H9 (cell line): ENCODE data around the gene AMMECR1. TPM values are rescaled to one million over a fixed set of nuclear protein-coding genes. Genes with fewer than 3 reads are reported as not detected.

Experiments used
- DNase-seq: peaks from one replicate; pipeline ENCODE4 v3.0.0-alpha.2; 2017
- H2AFZ ChIP-seq: one replicate; pipeline ENCODE4 v1.6.1; 2013; ENCODE audit warnings: mild to moderate bottlenecking, low read length, control low read depth, moderate library complexity
- H2AK5ac ChIP-seq: 2 replicates; pipeline ENCODE4 v1.6.1; 2013; ENCODE audit warnings: low read length, control low read depth, mixed read lengths; ENCODE audit not compliant: insufficient read length
- H2BK120ac ChIP-seq: one replicate; pipeline ENCODE4 v1.6.1; 2013; ENCODE audit warnings: low read depth, mild to moderate bottlenecking, low read length, control low read depth, inconsistent platforms; ENCODE audit not compliant: poor library complexity, severe bottlenecking
- H2BK12ac ChIP-seq: 2 replicates; pipeline ENCODE4 v1.6.1; 2013; ENCODE audit warnings: low read length, control low read depth, mixed read lengths, low read depth; ENCODE audit not compliant: insufficient read length
- H2BK15ac ChIP-seq: 2 replicates; pipeline ENCODE4 v1.6.1; 2013; ENCODE audit warnings: low read depth, low read length, control low read depth
- H2BK20ac ChIP-seq: one replicate; pipeline ENCODE4 v1.6.1; 2013; ENCODE audit warnings: low read depth, mild to moderate bottlenecking, low read length, control low read depth, inconsistent platforms; ENCODE audit not compliant: poor library complexity, severe bottlenecking
- H2BK5ac ChIP-seq: 2 replicates; pipeline ENCODE4 v1.6.1; 2013; ENCODE audit warnings: low read length, control low read depth, mixed read lengths; ENCODE audit not compliant: insufficient read length
- H3K14ac ChIP-seq: 2 replicates; pipeline ENCODE4 v1.6.1; 2013; ENCODE audit warnings: low read length, control low read depth; ENCODE audit not compliant: insufficient read depth
- H3K18ac ChIP-seq: 2 replicates; pipeline ENCODE4 v1.6.1; 2013; ENCODE audit warnings: low read depth, mild to moderate bottlenecking, mixed read lengths, low read length, control low read depth; ENCODE audit not compliant: insufficient read length
- H3K23ac ChIP-seq: 2 replicates; pipeline ENCODE4 v1.6.1; 2013; ENCODE audit warnings: low read length, control low read depth, mixed read lengths, low read depth; ENCODE audit not compliant: insufficient read length
- H3K23me2 ChIP-seq: 2 replicates; pipeline ENCODE4 v1.6.1; 2013; ENCODE audit warnings: low read depth, mild to moderate bottlenecking, mixed read lengths, low read length, control low read depth; ENCODE audit not compliant: insufficient read length, poor library complexity, severe bottlenecking
- H3K27ac ChIP-seq: 2 replicates; pipeline ENCODE4 v1.5.1; 2013; ENCODE audit warnings: low read length, control low read depth, mixed read lengths, low read depth; ENCODE audit not compliant: insufficient read length
- H3K27me3 ChIP-seq: 2 replicates; pipeline ENCODE4 v1.6.1; 2013; ENCODE audit warnings: low read length, control low read depth, inconsistent platforms; ENCODE audit not compliant: insufficient read depth
- H3K4ac ChIP-seq: 2 replicates; pipeline ENCODE4 v1.6.1; 2013; ENCODE audit warnings: low read depth, mild to moderate bottlenecking, control low read depth, inconsistent platforms, low read length, moderate library complexity
- H3K4me1 ChIP-seq: 2 replicates; pipeline ENCODE4 v1.6.1; 2013; ENCODE audit warnings: low read length, control low read depth, inconsistent platforms; ENCODE audit not compliant: insufficient read depth
- H3K4me2 ChIP-seq: 2 replicates; pipeline ENCODE4 v1.6.1; 2013; ENCODE audit warnings: low read length, control low read depth, mixed read lengths; ENCODE audit not compliant: insufficient read length, insufficient read depth
- H3K56ac ChIP-seq: 2 replicates; pipeline ENCODE4 v1.6.1; 2013; ENCODE audit warnings: low read depth, mild to moderate bottlenecking, mixed read lengths, low read length, control low read depth; ENCODE audit not compliant: insufficient read length
- H3K79me1 ChIP-seq: 2 replicates; pipeline ENCODE4 v1.6.1; 2013; ENCODE audit warnings: low read depth, mild to moderate bottlenecking, moderate library complexity, low read length, control low read depth, inconsistent platforms; ENCODE audit not compliant: insufficient read depth, poor library complexity, severe bottlenecking
- H3K79me2 ChIP-seq: 2 replicates; pipeline ENCODE4 v1.6.1; 2013; ENCODE audit warnings: low read length, control low read depth, inconsistent platforms; ENCODE audit not compliant: insufficient read depth
- H3K9ac ChIP-seq: 2 replicates; pipeline ENCODE4 v1.6.1; 2013; ENCODE audit warnings: low read length, control low read depth, mixed read lengths; ENCODE audit not compliant: insufficient read length; ENCODE audit errors: extremely low read depth
- H3K9me3 ChIP-seq: one replicate; pipeline ENCODE4 v1.6.1; 2013; ENCODE audit warnings: low read depth, low read length, inconsistent platforms; ENCODE audit not compliant: control insufficient read depth
- H3T11ph ChIP-seq: one replicate; pipeline ENCODE4 v1.6.1; 2013; ENCODE audit warnings: mild to moderate bottlenecking, low read length, control low read depth, inconsistent platforms
- H4K20me1 ChIP-seq: one replicate; pipeline ENCODE4 v1.6.1; 2013; ENCODE audit not compliant: control insufficient read depth, insufficient read length, insufficient read depth
- H4K5ac ChIP-seq: 2 replicates; pipeline ENCODE4 v1.6.1; 2013; ENCODE audit warnings: low read depth, mild to moderate bottlenecking, mixed read lengths, low read length, control low read depth; ENCODE audit not compliant: insufficient read length
- H4K8ac ChIP-seq: replicated peaks from 2 replicates; pipeline ENCODE4 v1.6.1; 2013; ENCODE audit warnings: low read length, control low read depth, mixed read lengths, low read depth; ENCODE audit not compliant: insufficient read length
- H4K91ac ChIP-seq: 2 replicates; pipeline ENCODE4 v1.6.1; 2013; ENCODE audit warnings: low read depth, mild to moderate bottlenecking, moderate library complexity, mixed read lengths, low read length, control low read depth; ENCODE audit not compliant: insufficient read length
- H3K27ac Mint-ChIP-seq, 3 experiments: 2 replicates in 2 of 3; 3 replicates in 1 of 3; pipeline ENCODE4 v1.8.0; 2020 to 2021; ENCODE audit warnings: mixed read lengths in 3 of 3, mild to moderate bottlenecking in 1 of 3, moderate library complexity in 1 of 3
- H3K27me3 Mint-ChIP-seq: 2 replicates; pipeline ENCODE4 v1.8.0; 2021; ENCODE audit warnings: low read depth, mild to moderate bottlenecking, moderate library complexity, mixed read lengths
- H3K36me3 Mint-ChIP-seq, 3 experiments: 2 replicates in 2 of 3; 3 replicates in 1 of 3; pipeline ENCODE4 v1.8.0; 2020 to 2021; ENCODE audit warnings: low read depth in 3 of 3, mixed read lengths in 3 of 3; ENCODE audit not compliant: insufficient read depth in 1 of 3
- H3K4me1 Mint-ChIP-seq, 2 experiments: 2 replicates each; pipeline ENCODE4 v1.8.0; 2020; ENCODE audit warnings: mixed read lengths in 2 of 2
- H3K4me3 Mint-ChIP-seq, 2 experiments: 2 replicates in 1 of 2; 3 replicates in 1 of 2; pipeline ENCODE4 v1.8.0; 2020 to 2021; ENCODE audit warnings: mild to moderate bottlenecking in 2 of 2, mixed read lengths in 2 of 2, moderate library complexity in 1 of 2
- H3K9me3 Mint-ChIP-seq, 2 experiments: 2 replicates in 1 of 2; 3 replicates in 1 of 2; pipeline ENCODE4 v1.8.0; 2020; ENCODE audit warnings: mild to moderate bottlenecking in 2 of 2, mixed read lengths in 2 of 2, moderate library complexity in 1 of 2
- WGBS: extraction: QIAGEN DNeasy Blood & Tissue Kit; methylation state at CpG from one replicate; pipeline ENCODE4 v1.1.7; 2013; ENCODE audit warnings: missing lambda C conversion rate, low lambda C conversion rate, mixed read lengths; ENCODE audit not compliant: insufficient read length; ENCODE audit errors: extremely low coverage; 5-methylcytosine and 5-hydroxymethylcytosine counted together
- total RNA-seq: library from RNA; stranded (reverse); gene quantifications from 2 replicates; pipeline ENCODE4 v1.2.1, GENCODE V29; 2021
- TF ChIP-seq, protein P1 (sequence below): fragments of 200-600 bp; sonication (generic); conservative IDR thresholded peaks from 3 replicates; pipeline ENCODE4 v1.8.0; 2021; ENCODE audit warnings: antibody characterized with exemption, mild to moderate bottlenecking

Gene AMMECR1
- total RNA-seq, 1 experiment from 2014 or later = 28.5 TPM

DNA sequence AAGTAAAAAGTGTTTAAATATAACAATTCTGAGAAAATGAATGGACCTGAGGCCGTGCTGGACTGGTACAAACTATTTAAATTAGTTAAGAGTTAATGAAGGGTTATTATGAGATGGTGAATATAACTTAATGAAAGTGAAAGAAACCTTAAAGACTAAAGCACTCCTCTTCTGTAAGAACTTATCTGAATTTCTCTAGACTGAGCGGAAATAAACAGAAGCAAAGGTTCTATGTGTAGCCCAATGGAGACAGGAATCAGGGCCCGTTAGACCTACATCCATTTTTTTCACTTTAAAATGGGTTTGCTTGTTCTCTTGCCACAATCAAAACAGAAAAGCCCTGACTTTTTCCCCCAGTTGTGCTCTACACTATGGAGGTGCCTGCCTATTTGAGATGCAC, 14.9 kb downstream of the AMMECR1 start:
- Histone ChIP-seq H3K79me1 (peaks cover 3% of the 10 kb centered on the region), H2AFZ (no peak overlapping the region), H4K91ac (no peak overlapping the region), H3K9ac (no peak overlapping the region), H3K14ac (no peak overlapping the region), H3K23ac (no peak overlapping the region), H3K23me2 (no peaks in the 10 kb centered on the region), H3T11ph (no peak overlapping the region), H3K4ac (no peak overlapping the region), H4K20me1 (no peaks in the 10 kb centered on the region), H3K79me2 (peaks cover 2% of the 10 kb centered on the region; the same call in 1 of the 2 replicates), H2BK5ac (no peak overlapping the region), H3K27ac (no peak overlapping the region), H4K8ac (no peak overlapping the region), H4K5ac (no peak overlapping the region), H3K18ac (no peak overlapping the region), H3K4me1 (no peaks in the 10 kb centered on the region), H2BK20ac (no peak overlapping the region), H3K27me3 (no peaks in the 10 kb centered on the region), H2BK12ac (no peak overlapping the region), H2BK15ac (no peak overlapping the region), H3K4me2 (no peak overlapping the region), H2AK5ac (no peak overlapping the region), H3K56ac (no peak overlapping the region), H3K9me3 (no peaks in the 10 kb centered on the region), H2BK120ac (no peak overlapping the region)
- no peak for DNase-seq
- TF ChIP-seq, protein P1, sequence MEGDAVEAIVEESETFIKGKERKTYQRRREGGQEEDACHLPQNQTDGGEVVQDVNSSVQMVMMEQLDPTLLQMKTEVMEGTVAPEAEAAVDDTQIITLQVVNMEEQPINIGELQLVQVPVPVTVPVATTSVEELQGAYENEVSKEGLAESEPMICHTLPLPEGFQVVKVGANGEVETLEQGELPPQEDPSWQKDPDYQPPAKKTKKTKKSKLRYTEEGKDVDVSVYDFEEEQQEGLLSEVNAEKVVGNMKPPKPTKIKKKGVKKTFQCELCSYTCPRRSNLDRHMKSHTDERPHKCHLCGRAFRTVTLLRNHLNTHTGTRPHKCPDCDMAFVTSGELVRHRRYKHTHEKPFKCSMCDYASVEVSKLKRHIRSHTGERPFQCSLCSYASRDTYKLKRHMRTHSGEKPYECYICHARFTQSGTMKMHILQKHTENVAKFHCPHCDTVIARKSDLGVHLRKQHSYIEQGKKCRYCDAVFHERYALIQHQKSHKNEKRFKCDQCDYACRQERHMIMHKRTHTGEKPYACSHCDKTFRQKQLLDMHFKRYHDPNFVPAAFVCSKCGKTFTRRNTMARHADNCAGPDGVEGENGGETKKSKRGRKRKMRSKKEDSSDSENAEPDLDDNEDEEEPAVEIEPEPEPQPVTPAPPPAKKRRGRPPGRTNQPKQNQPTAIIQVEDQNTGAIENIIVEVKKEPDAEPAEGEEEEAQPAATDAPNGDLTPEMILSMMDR = no peak
- 100% methylated on average over 1 of the region's 3 CpGs for WGBS
- no peaks in the 10 kb centered on the region; a peak in 1 of 7 replicates for H3K36me3 Mint-ChIP-seq
- H3K4me3 Mint-ChIP-seq = no peak overlapping the region
- H3K9me3 Mint-ChIP-seq = no peaks in the 10 kb centered on the region
- no peaks in the 10 kb centered on the region for H3K27me3 Mint-ChIP-seq
- H3K4me1 Mint-ChIP-seq = no peaks in the 10 kb centered on the region; a peak in 1 of 4 replicates
- H3K27ac Mint-ChIP-seq = no peak overlapping the region
